Epithelial cell of alveolus of lung (primary cell): Measurements from ENCODE around the gene CHST4. TPM values are rescaled to one million over a fixed set of nuclear protein-coding genes. Genes with fewer than 3 reads are reported as not detected.

Experiments used
- total RNA-seq: library from RNA; depleted of rRNA; stranded (reverse); fragments of >200 nt; gene quantifications from 2 replicates; pipeline ENCODE4 v1.2.1, GENCODE V29; 2015

The CHST4 gene
- not detected in 2 replicates for total RNA-seq

DNA sequence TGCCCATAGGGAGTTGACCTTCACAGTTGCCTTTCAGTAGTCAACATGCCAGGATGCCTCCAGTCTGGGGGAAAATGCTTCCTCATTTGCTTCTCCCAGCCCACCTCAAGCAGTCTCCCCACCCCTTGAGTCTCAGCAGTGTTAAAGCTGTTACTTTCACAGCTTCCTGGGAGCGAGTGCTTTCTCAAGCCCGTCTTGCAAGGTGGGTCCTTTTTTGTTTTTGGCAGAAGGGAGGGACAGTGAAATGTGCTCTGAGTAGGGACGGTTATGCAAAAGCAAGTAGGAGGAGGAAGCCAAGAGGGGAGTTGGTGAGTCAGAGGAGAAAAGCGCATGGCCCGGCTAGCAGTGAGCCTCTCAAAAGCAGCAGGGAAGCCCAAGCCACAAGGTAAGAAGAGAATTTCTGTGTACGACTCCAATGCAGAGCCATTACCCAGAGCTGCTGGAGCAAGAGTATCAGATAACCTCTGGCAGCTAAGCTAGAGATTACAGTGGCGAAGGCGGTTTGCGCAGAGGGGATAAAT lies at the start of gene CHST4:
Gene CHST4, plus strand, starts transcription at position 316 of the 521 bp plus-strand sequence. CDS start 10,252 bp downstream, outside the sequence.

DNA sequence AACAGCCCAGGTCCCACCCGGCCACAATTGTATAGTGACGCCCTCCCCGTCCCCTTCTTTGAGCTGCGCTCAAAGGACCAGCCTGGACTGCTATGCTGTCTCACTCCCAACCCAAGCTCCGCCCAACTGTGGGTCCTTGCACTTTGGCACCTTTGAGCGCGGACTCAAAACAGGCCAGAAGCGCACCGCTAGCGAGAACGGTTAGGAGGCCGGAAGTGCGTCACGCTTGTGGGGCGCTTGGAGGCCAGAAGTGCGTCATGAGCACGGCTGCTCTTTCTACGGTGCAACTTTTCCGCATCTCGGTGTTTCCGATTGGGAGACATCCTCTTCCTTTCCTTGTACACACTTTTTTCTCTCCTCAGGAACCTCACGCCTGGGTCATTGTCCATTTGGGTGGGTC lies 37.1 kb upstream of the CHST4 start, which contains the start of gene ZNF19:
Gene ZNF19, minus strand, starts transcription at position 203 of the 400 bp plus-strand sequence. CDS start 7,210 bp downstream, outside the sequence.

GRCh38 chr16:71576971-71577370 lies 50.7 kb downstream of the CHST4 start, which contains the start of gene TAT:
Gene TAT, minus strand, starts transcription at chr16:71577092. Its CDS starts 677 bp downstream, at chr16:71576415.

Other genes with a start within 250 kb of the CHST4 start
- gene CMTR2, start 237.0 kb upstream of the CHST4 start, total RNA-seq = 18.2 and 21.9 TPM in 2 replicates
- 1.4 TPM in 1 of 2 replicates, not detected in the other for gene CALB2, start 167.7 kb upstream of the CHST4 start, total RNA-seq
- gene TLE7, start 84.4 kb upstream of the CHST4 start, total RNA-seq = not detected in 2 replicates
- 5.9 and 8.9 TPM in 2 replicates for gene ZNF23, start 64.2 kb upstream of the CHST4 start, total RNA-seq
- 1.2 and 1.3 TPM in 2 replicates for gene ZNF19, start 37.1 kb upstream of the CHST4 start, total RNA-seq
- not detected in 2 replicates for gene TAT, start 50.7 kb downstream of the CHST4 start, total RNA-seq
- gene MARVELD3, start 99.8 kb downstream of the CHST4 start, total RNA-seq = 0.52 TPM in 1 of 2 replicates, not detected in the other
- 5.0 and 6.8 TPM in 2 replicates for gene PHLPP2, start 198.3 kb downstream of the CHST4 start, total RNA-seq